Measurements from ENCODE around the gene MCM3AP.
A peak's percentile ranks its signal among the peaks of the same experiment; 100 is the strongest.
"Not testable (repeated sequence)": the region's sequence is repeated elsewhere in the genome, so short reads cannot be mapped to it uniquely, and the experiment has no call there.

The MCM3AP gene

DNA sequence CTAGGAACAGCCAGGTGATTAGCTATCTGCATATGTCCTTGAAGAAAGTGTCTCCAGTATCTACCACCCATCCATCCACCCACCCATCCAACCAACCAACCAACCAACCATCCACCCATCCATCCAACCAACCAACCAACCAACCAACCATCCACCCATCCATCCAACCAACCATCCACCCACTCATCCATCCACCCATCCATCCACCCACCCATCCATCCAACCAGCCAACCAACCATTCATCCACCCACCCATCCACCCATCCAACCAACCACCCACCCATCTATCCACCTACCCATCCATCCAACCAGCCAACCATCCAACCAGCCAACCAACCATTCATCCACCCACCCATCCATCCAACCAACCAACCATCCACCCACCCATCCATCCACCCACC, 26.2 kb upstream of the MCM3AP start:
- TF ChIP-seq, protein P1, sequence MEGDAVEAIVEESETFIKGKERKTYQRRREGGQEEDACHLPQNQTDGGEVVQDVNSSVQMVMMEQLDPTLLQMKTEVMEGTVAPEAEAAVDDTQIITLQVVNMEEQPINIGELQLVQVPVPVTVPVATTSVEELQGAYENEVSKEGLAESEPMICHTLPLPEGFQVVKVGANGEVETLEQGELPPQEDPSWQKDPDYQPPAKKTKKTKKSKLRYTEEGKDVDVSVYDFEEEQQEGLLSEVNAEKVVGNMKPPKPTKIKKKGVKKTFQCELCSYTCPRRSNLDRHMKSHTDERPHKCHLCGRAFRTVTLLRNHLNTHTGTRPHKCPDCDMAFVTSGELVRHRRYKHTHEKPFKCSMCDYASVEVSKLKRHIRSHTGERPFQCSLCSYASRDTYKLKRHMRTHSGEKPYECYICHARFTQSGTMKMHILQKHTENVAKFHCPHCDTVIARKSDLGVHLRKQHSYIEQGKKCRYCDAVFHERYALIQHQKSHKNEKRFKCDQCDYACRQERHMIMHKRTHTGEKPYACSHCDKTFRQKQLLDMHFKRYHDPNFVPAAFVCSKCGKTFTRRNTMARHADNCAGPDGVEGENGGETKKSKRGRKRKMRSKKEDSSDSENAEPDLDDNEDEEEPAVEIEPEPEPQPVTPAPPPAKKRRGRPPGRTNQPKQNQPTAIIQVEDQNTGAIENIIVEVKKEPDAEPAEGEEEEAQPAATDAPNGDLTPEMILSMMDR (IDR thresholded peaks at IDR 0.05; ENCODE audit: insufficient read depth, low read depth, low read length, missing control alignments): no peak
- no peak overlapping the region for H3K4me3 ChIP-seq (ENCODE audit: low read length)
- DNase-seq (ENCODE audit: low read depth): no peak

- not testable (repeated sequence) for DNase-seq (ENCODE audit: low read depth); H3K4me3 ChIP-seq (ENCODE audit: low read length)
Measured at GRCh38 chr21:46310260-46310659, 24.8 kb upstream of the MCM3AP start.

- TF ChIP-seq, protein P1 (IDR thresholded peaks at IDR 0.05; ENCODE audit: insufficient read depth, low read depth, low read length, missing control alignments): no peak
- H3K4me3 ChIP-seq (ENCODE audit: low read length): no peak overlapping the region
- no peak for DNase-seq (ENCODE audit: low read depth)
Measured at GRCh38 chr21:46308431-46308830, 23.0 kb upstream of the MCM3AP start.

- H3K4me3 ChIP-seq (ENCODE audit: low read length): no peak overlapping the region
- TF ChIP-seq, protein P1 (IDR thresholded peaks at IDR 0.05; ENCODE audit: insufficient read depth, low read depth, low read length, missing control alignments): no peak
- peak; percentile 66 for DNase-seq (ENCODE audit: low read depth)
Measured at GRCh38 chr21:46307625-46308024, 22.2 kb upstream of the MCM3AP start.

GRCh38 chr21:46304955-46305354, 19.5 kb upstream of the MCM3AP start:
- H3K4me3 ChIP-seq (ENCODE audit: low read length): no peak overlapping the region
- DNase-seq (ENCODE audit: low read depth): no peak
- TF ChIP-seq, protein P1 (IDR thresholded peaks at IDR 0.05; ENCODE audit: insufficient read depth, low read depth, low read length, missing control alignments): no peak

- no peak overlapping the region for H3K4me3 ChIP-seq (ENCODE audit: low read length)
- no peak for DNase-seq (ENCODE audit: low read depth)
- TF ChIP-seq, protein P1 (IDR thresholded peaks at IDR 0.05; ENCODE audit: insufficient read depth, low read depth, low read length, missing control alignments): no peak
Measured at GRCh38 chr21:46304437-46304836, 19.0 kb upstream of the MCM3AP start.

- no peak for DNase-seq (ENCODE audit: low read depth)
- TF ChIP-seq, protein P1 (IDR thresholded peaks at IDR 0.05; ENCODE audit: insufficient read depth, low read depth, low read length, missing control alignments): no peak
- no peak overlapping the region for H3K4me3 ChIP-seq (ENCODE audit: low read length)
Measured at GRCh38 chr21:46301759-46302158, 16.3 kb upstream of the MCM3AP start.

DNA sequence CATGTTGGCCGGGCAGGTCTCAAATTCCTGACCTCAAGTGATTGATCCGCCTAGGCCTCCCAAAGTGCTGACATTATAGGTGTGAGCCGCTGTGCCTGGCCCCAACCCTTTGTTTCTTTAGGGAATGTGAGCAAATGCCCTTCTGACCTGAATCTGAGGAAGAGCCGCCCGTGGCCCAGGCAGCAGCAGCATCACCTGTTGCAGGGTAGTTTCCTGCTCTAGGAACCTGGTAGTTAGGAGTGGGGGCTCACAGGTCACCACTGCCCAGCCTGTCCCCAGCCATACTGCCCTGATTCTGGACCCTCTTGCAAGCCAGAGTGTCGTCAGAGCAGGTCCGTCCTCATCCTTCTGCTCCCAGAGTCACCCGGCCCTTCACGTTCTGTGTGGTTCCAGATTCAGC, 13.8 kb upstream of the MCM3AP start:
- TF ChIP-seq, protein P1 (IDR thresholded peaks at IDR 0.05; ENCODE audit: insufficient read depth, low read depth, low read length, missing control alignments): no peak
- DNase-seq (ENCODE audit: low read depth): no peak
- no peak overlapping the region for H3K4me3 ChIP-seq (ENCODE audit: low read length)
